GM23248 (cell line): ENCODE measurements around the gene RMC1. TPM values are rescaled to one million over a fixed set of nuclear protein-coding genes. Genes with fewer than 3 reads are reported as not detected.

Experiments
- DNase-seq: peaks from one replicate; pipeline ENCODE4 v3.0.0-alpha.2; 2015
- H2AFZ ChIP-seq: fragments of 200-600 bp; sonication (generic); 2 replicates; pipeline ENCODE4 v1.6.1; 2016; ENCODE audit warnings: antibody characterized with exemption
- H3F3A ChIP-seq: fragments of 200-600 bp; sonication (generic); 2 replicates; pipeline ENCODE4 v1.6.1; 2016; ENCODE audit warnings: mild to moderate bottlenecking, antibody characterized with exemption, mixed run types; ENCODE audit not compliant: insufficient read depth
- H3K27ac ChIP-seq: fragments of 200-600 bp; sonication (generic); 2 replicates; pipeline ENCODE4 v1.5.1; 2016; ENCODE audit warnings: mild to moderate bottlenecking
- H3K27me3 ChIP-seq: fragments of 200-600 bp; sonication (generic); replicated peaks from 2 replicates; pipeline ENCODE4 v1.6.1; 2016; ENCODE audit warnings: mild to moderate bottlenecking; ENCODE audit not compliant: insufficient read depth
- H3K36me3 ChIP-seq: fragments of 200-600 bp; sonication (generic); 2 replicates; pipeline ENCODE4 v1.6.1; 2016; ENCODE audit warnings: low read depth, mild to moderate bottlenecking
- H3K4me1 ChIP-seq: fragments of 200-600 bp; sonication (generic); 2 replicates; pipeline ENCODE4 v1.6.1; 2016; ENCODE audit warnings: mild to moderate bottlenecking; ENCODE audit not compliant: insufficient read depth
- H3K4me2 ChIP-seq: fragments of 200-600 bp; sonication (generic); one replicate; pipeline ENCODE4 v1.6.1; 2016; ENCODE audit warnings: mild to moderate bottlenecking; ENCODE audit not compliant: unreplicated experiment
- H3K4me3 ChIP-seq: fragments of 200-600 bp; sonication (generic); 2 replicates; pipeline ENCODE4 v1.5.1; 2016; ENCODE audit warnings: mild to moderate bottlenecking
- H3K79me2 ChIP-seq: fragments of 200-600 bp; sonication (generic); 2 replicates; pipeline ENCODE4 v1.6.1; 2016; ENCODE audit warnings: mild to moderate bottlenecking; ENCODE audit not compliant: insufficient read depth
- H3K9ac ChIP-seq: fragments of 200-600 bp; sonication (generic); 2 replicates; pipeline ENCODE4 v1.6.1; 2016; ENCODE audit warnings: mild to moderate bottlenecking
- H3K9me2 ChIP-seq: fragments of 200-600 bp; sonication (generic); 2 replicates; pipeline ENCODE4 v1.6.1; 2016; ENCODE audit warnings: mixed run types, mild to moderate bottlenecking, moderate library complexity; ENCODE audit not compliant: insufficient read depth
- H3K9me3 ChIP-seq: fragments of 200-600 bp; sonication (generic); one replicate; pipeline ENCODE4 v1.6.1; 2017; ENCODE audit warnings: low read depth
- H4K20me1 ChIP-seq: fragments of 200-600 bp; sonication (generic); 2 replicates; pipeline ENCODE4 v1.6.0; 2016; ENCODE audit not compliant: insufficient read depth
- EZH2 ChIP-seq: fragments of 200-600 bp; sonication (generic); IDR thresholded peaks from 2 replicates; pipeline ENCODE4 v1.6.1; 2018; ENCODE audit warnings: antibody characterized with exemption, mild to moderate bottlenecking; ENCODE audit not compliant: insufficient read depth, poor library complexity, severe bottlenecking
- EZH2phosphoT487 ChIP-seq: fragments of 200-600 bp; sonication (generic); IDR thresholded peaks from 2 replicates; pipeline ENCODE4 v1.6.1; 2018; ENCODE audit warnings: antibody characterized with exemption, moderate library complexity, mild to moderate bottlenecking, low read depth; ENCODE audit not compliant: insufficient read depth
- WGBS, 2 experiments: methylation state at CpG; one replicate each; pipeline ENCODE4 v1.1.6; 2015 to 2017; ENCODE audit warnings: low lambda C conversion rate in 2 of 2, low coverage in 1 of 2; ENCODE audit errors: missing lambda C conversion rate in 2 of 2; 5-methylcytosine and 5-hydroxymethylcytosine counted together
- in situ Hi-C: fragments of 300-500 bp; cut with MboI; formaldehyde crosslinking; loops from 2 replicates; pipeline ENCODE4 v1.15.0; 2020
- polyA plus RNA-seq: library from polyadenylated mRNA; unstranded; fragments of >200 nt; fragmentation: Nextera tagmentation; extraction: Ambion mirVana; gene quantifications from 2 replicates; pipeline ENCODE4 v1.2.1, GENCODE V29; 2016
- total RNA-seq: library from RNA; depleted of rRNA; stranded (reverse); fragments of >200 nt; shearing (Covaris generic); gene quantifications from 2 replicates; pipeline ENCODE4 v1.2.3, GENCODE V29; 2014; rRNA removed

The RMC1 gene
- total RNA-seq (13.3 and 22.8 TPM in 2 replicates), polyA plus RNA-seq (22.1 and 24.9 TPM in 2 replicates)

GRCh38 chr18:23503038-23503962, at the start of gene RMC1:
TSS of gene RMC1 (plus strand) at chr18:23503511. CDS start at chr18:23503619, 108 bp downstream.
- Histone ChIP-seq H2AFZ (peak within 1 kb of the TSS; percentile 93), H3K27ac (peak within 1 kb of the TSS; percentile 36), H3K27me3 (no peaks in the 10 kb centered on the region), H3K4me2 (peak within 1 kb of the TSS; percentile 82), H3K36me3 (peaks cover 2% of the 10 kb centered on the region; the same call in 1 of the 2 replicates), H3K9me2 (no peaks in the 10 kb centered on the region), H3K79me2 (peaks cover 40% of the 10 kb centered on the region), H4K20me1 (no peaks in the 10 kb centered on the region), H3K9ac (peak within 1 kb of the TSS; percentile 85), H3K4me3 (peak within 1 kb of the TSS; percentile 91), H3F3A (no peaks in the 10 kb centered on the region), H3K9me3 (no peaks in the 10 kb centered on the region), H3K4me1 (peaks cover 6% of the 10 kb centered on the region; the same call in 1 of the 2 replicates)
- in situ Hi-C loops = no loop called here
- peak; percentile 98 for DNase-seq
- 1% methylated on average over 77 to 82 of the region's 110 CpGs for WGBS, 2 experiments
- TF ChIP-seq EZH2 (no peak), EZH2phosphoT487 (no peak)

DNA sequence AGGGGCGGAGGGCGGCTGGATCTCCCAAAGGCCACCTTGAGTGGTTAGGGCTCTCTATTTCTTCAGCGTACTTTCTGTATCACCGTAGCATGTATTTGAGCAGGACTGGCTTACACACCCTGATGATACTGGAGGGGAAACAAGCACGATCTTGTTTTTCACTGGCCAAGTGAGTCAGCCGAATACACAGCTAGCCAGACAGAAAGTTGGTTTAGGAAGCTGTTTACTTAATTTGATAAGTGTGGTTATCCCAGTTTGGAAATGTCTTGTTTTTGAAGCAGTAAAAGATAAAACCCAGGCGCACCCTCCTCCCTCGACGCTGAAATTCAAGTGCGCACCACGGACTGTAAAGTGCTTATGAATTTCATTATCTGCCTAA, 49.6 kb upstream of the RMC1 start:
- 1 to 3% methylated on average over 11 of the region's 11 CpGs for WGBS, 2 experiments
- Histone ChIP-seq H3K4me3 (peak overlapping the region; percentile 92), H3K4me1 (peaks cover 37% of the 10 kb centered on the region), H3K9me2 (no peaks in the 10 kb centered on the region), H3K4me2 (peak overlapping the region; percentile 97), H3K9me3 (no peaks in the 10 kb centered on the region), H4K20me1 (peaks cover 20% of the 10 kb centered on the region), H2AFZ (peak overlapping the region; percentile 95), H3K79me2 (peaks cover 57% of the 10 kb centered on the region), H3K36me3 (peaks cover 3% of the 10 kb centered on the region; the same call in 1 of the 2 replicates), H3K9ac (peak overlapping the region; percentile 93), H3F3A (peaks cover 25% of the 10 kb centered on the region), H3K27me3 (no peaks in the 10 kb centered on the region), H3K27ac (peak overlapping the region; percentile 90)
- peak; percentile 78 for DNase-seq
- TF ChIP-seq EZH2 (no peak), EZH2phosphoT487 (no peak)
- in situ Hi-C loops = no loop called here

DNA sequence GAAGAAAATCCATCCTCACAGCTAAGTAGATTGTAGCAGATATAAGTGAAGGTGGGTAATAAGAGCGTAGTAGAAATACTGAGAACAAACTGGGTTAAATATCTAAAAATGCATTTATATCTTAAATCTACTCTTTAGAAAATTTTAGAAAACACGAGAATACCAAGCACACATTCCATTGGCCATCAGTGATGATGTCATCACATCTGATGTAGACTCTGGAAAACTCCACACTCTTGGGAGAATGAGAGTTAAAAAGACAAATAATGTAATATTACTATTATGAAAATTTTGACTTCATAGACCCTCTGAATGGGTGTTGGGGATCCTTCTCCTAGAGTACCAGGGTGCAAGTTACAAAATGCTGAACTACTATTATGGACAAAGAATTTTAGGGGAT, 46.5 kb upstream of the RMC1 start:
- peaks cover 3% of the 10 kb centered on the region; the same call in 1 of the 2 replicates for H3K36me3 ChIP-seq
- in situ Hi-C loops = no loop called here
- no peak overlapping the region for H2AFZ ChIP-seq
- WGBS, 2 experiments = 80 to 86% methylated on average over 2 of the region's 2 CpGs
- DNase-seq = peak; percentile 22
- H3F3A ChIP-seq = peaks cover 24% of the 10 kb centered on the region
- no peak overlapping the region for H3K9ac ChIP-seq
- H3K4me3 ChIP-seq = no peak overlapping the region
- peaks cover 46% of the 10 kb centered on the region for H3K4me1 ChIP-seq
- TF ChIP-seq EZH2 = no peak
- no peak for TF ChIP-seq EZH2phosphoT487
- H3K9me3 ChIP-seq = no peaks in the 10 kb centered on the region
- H3K27ac ChIP-seq = no peak overlapping the region
- peaks cover 88% of the 10 kb centered on the region for H3K79me2 ChIP-seq
- peak overlapping the region; percentile 34 for H3K4me2 ChIP-seq
- peaks cover 44% of the 10 kb centered on the region for H4K20me1 ChIP-seq
- no peaks in the 10 kb centered on the region for H3K27me3 ChIP-seq
- no peaks in the 10 kb centered on the region for H3K9me2 ChIP-seq

GRCh38 chr18:23458830-23459529, 44.3 kb upstream of the RMC1 start:
- Histone ChIP-seq H4K20me1 (peaks cover 44% of the 10 kb centered on the region), H3K27me3 (no peaks in the 10 kb centered on the region), H3F3A (peaks cover 9% of the 10 kb centered on the region), H3K4me3 (no peak overlapping the region), H2AFZ (no peak overlapping the region), H3K9me3 (no peaks in the 10 kb centered on the region), H3K79me2 (peaks cover 100% of the 10 kb centered on the region), H3K4me2 (no peak overlapping the region), H3K9ac (no peak overlapping the region), H3K36me3 (peaks cover 20% of the 10 kb centered on the region), H3K27ac (no peak overlapping the region), H3K4me1 (peaks cover 37% of the 10 kb centered on the region), H3K9me2 (no peaks in the 10 kb centered on the region)
- in situ Hi-C loops = no loop called here
- 94% methylated on average over 3 of the region's 3 CpGs for WGBS, 2 experiments
- no peak for TF ChIP-seq EZH2phosphoT487
- no peak for TF ChIP-seq EZH2
- DNase-seq = no peak
